Dermis microvascular lymphatic vessel endothelial cell (primary cell): ENCODE measurements around the gene PTPN1. TPM values are rescaled to one million over a fixed set of nuclear protein-coding genes. Genes with fewer than 3 reads are reported as not detected.
"Not testable (repeated sequence)": the region's sequence is repeated elsewhere in the genome, so short reads cannot be mapped to it uniquely, and the experiment has no call there.

Experiments used
- DNase-seq, 2 donors: peaks; one replicate each; pipeline versions ENCODE4 v3.0.0 to v3.0.0-alpha.2; 2010; ENCODE audit warnings: low read depth in 2 of 2
- total RNA-seq: library from RNA; depleted of rRNA; stranded (reverse); fragments of >200 nt; gene quantifications from 2 replicates; pipeline ENCODE4 v1.2.1, GENCODE V29; 2014

Gene PTPN1
- total RNA-seq, 1 donor from 2014 or later = 25.5 TPM

- peak in 1 of 2 donors; percentile 61 for DNase-seq
These were observed 31.8 kb upstream of the PTPN1 start for GRCh38 chr20:50478162-50478990.

GRCh38 chr20:50481741-50482140, 28.4 kb upstream of the PTPN1 start:
- DNase-seq = no peak

GRCh38 chr20:50482396-50482981, 27.7 kb upstream of the PTPN1 start:
- no peak for DNase-seq

GRCh38 chr20:50484271-50484976, 25.8 kb upstream of the PTPN1 start:
- no peak for DNase-seq

DNA sequence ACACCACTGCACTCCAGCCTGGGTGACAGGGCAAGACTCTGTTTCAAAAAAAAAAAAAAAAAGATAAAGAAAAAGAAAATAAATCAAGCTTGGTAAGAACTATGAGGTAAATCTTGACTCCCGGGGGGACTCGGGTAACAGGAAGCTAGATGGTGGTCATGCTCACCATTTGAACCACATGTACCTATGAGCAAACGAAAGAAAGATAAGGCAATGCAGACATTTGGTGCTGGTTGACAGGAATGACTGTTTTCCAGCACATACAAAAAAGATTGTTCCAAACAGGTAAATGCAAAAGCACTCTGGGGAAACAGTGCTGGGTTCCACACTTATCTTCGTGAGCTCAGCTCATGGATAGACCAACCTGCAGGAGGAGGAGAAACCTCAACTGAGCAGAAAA, 22.8 kb upstream of the PTPN1 start:
- no peak for DNase-seq

DNA sequence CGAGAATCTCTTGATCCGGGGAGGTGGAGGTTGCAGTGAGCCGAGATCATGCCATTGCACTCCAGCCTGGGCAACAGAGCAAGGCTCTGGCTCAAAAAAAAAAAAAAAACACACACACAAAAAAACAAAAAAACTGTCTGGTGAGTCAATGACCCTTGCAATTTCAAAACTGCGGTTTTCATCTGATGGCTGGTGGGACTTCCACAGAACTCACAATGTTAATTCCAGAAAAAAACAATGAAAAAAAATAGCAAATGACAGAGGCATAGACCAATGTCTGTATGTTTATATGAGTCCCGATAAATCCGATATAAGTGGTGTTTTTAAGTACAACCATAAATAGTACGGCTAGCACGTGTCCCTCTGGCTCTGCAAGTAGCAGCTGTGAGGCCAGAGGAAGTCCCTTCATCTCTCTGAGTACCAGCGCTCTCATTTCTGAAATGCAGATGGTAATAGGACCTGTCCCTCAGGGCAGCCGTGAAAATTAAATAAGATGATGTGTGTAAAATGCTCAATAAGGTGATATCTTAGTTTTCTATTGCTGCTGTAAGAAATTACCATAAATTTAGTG, 21.9 kb upstream of the PTPN1 start:
- no peak for DNase-seq

DNA sequence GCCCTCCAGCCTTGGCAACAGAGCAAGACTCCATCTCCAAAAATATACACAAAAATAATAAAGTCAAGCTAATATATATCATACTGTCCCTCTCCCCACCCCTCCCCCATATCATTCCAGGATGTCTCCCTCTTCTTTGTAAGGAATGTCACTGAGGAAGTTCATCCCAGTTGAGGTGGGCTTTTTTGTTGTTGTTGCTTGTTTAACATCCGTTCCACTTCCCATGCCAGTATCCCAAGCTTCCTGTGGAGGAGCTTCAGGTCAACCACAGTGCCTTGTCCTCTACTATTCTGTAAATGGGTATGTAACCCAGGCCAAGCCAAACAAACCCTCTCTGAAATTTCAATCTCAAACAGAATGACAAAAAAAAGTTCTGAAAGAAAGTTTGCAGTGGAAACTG, 19.0 kb upstream of the PTPN1 start:
- peak in 1 of 2 donors; percentile 41 for DNase-seq

- no peak for DNase-seq
These were observed 18.1 kb upstream of the PTPN1 start for GRCh38 chr20:50491926-50492634.

GRCh38 chr20:50493881-50494253, 16.3 kb upstream of the PTPN1 start:
- DNase-seq = no peak

DNA sequence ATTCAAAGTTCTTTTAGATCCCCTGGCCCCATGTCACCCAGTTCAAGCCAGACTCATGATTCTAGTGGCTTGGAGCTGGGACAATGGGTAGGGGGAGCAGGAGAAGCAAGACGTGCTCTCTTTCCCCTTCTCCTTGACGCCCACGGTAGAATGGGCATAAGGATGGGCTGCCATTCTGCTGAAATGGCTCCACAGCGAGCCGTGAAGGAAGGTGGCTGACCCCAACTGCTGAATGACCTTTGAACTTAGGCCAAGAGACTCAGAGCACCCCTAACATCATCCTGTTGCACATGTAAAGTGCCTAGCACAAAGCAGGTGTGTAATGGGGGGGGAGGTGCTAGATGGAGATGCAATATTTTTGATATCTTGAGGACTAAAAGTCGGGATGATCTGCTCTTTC, 15.8 kb upstream of the PTPN1 start:
- DNase-seq = no peak

DNA sequence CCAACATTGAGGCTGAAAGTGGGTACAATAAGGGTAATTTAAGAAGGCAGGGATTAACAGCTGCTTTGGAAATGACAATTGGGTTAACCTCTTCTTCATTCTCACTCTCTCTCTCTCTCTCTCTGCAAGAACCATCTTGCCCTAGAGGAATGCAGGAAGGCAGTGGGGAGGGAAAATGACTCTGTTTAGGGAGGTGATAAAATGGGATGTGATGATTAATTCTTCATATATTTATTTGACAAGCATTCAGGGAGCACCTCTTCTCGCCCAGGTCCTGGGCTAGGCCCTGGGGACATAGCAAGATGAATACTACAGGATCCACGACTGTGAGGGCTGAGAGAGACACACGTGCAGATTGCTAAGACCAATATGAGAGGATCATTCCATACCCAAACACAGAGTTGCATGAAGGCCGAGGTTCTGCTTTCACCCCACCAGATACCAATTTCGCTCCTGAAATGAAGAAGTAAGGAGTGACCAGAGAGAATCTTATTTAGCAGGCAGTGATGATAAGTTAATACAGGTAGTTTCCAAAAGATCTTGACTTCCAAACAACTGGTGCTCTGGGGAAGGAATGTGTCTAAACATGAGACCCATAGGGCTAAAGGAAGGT, 13.3 kb upstream of the PTPN1 start:
- DNase-seq = no peak

DNA sequence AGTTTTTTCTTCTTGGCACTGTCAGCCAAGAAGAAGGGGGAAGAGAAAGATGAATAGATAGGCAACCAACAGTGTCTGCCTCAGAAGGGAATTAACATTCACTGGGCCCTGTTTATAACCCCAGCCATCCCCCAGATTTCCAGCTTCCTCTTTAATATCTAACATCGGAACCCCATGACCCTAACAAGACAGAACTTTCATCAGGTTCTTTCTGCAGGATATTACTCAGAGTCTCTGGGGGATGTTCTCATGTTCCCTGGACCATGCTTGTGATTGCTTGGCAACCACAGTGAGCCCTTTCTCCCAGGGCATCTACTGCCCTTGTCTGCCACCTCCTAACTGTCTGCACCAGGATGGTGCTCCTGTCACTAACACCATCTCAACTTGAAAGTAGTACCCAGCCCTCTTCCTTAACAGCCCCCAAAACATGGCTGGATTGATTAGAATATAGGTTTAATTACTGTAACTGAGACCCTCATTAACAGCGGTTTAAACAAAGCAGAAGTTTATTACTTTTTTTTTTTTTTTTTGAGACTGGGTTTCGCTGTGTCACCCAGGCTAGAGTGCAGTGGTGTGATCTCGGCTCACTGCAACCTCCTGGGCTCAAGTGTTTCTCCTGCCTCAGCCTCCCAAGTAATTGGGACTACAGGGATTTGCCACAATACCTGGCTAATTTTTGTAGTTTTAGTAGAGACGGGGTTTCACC, 12.0 kb upstream of the PTPN1 start:
- DNase-seq = peak in 1 of 2 donors; percentile 89

DNA sequence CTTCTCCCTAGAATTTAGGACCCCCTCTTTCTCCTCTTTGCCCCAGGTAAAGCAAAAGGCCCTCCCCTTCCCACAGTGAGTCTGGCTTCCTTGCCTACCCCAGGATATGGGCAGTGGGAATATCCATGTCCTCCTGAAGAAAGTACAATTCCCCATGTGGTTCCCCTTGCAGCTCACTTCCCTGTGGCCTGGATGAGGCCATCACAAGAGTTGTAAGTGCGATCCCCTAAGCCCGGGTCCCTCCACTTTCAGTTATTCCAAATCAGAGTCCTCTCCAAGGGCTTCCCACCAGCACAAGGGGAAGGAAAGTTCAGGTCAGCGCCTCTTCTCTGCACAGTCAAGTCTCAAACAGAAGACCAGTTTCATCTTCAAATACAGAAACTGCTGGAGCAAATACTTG, 10.2 kb upstream of the PTPN1 start:
- no peak for DNase-seq

GRCh38 chr20:50501972-50502745, 8.0 kb upstream of the PTPN1 start:
- no peak for DNase-seq

- peak in 1 of 2 donors; percentile 46 for DNase-seq
These were observed 5.9 kb upstream of the PTPN1 start for GRCh38 chr20:50504231-50504823.

DNA sequence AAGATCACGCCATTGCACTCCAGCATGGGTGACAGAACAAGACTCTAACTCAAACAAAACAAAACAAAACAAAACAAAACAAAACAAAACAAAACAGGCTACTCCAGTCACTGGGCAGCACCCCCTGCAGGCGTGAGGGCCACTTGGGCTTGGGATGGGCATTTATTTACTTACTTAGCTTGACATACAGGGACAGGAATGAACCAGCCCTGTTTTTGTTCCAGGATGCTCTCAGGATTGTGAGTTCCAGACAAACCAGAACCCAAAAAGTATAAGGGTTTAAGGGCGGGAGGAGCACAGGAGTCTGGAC, 4.0 kb upstream of the PTPN1 start:
- no peak for DNase-seq

GRCh38 chr20:50507745-50508144, 2.4 kb upstream of the PTPN1 start:
- not testable (repeated sequence) for DNase-seq

GRCh38 chr20:50508171-50508755, 1.9 kb upstream of the PTPN1 start:
- no peak for DNase-seq
